Measurements from ENCODE around the gene OCA2. TPM values are rescaled to one million over a fixed set of nuclear protein-coding genes. Genes with fewer than 3 reads are reported as not detected.
A peak's percentile ranks its signal among the peaks of the same experiment; 100 is the strongest.
"Not testable (repeated sequence)": the region's sequence is repeated elsewhere in the genome, so short reads cannot be mapped to it uniquely, and the experiment has no call there.

OCA2 gene
- total RNA-seq, 2 donors from 2014 or later: 0.14 TPM; not detected in 1

DNA sequence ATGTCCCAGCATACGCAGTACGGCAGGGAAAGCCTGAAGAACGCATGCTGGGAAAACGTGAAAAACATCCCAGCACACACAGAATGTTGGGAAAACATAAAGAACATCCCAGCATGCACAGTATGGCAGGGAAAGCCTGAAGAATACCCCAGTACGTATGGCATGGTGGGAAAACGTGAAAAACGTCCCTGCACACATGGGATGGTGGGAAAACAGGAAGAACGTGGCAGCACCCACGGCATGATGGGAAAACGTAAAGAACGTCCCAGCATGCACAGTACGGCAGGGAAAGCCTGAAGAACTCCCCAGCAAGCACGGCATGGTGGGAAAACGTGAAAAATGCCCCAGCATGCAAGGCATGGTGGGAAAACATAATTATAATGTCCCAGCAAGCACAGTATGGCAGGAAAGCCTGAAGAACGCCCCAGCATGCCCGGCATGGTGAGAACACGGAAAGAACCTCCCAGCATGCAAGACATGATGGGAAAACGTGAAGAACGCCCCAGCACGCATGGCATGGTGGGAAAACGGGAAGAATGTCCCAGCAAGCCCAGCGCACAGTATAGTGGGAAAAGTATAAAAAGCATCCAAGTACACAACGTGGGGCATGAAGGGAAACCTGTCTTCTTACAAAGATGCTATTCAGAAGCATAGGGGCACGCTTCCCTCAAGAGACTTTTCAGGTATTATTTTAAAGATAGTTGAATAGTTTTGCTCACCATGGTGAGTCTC is 128.3 kb downstream of the OCA2 start:
- Mint-ChIP-seq H3K4me1 (ENCODE audit: low read depth) (no peaks in the 10 kb centered on the region), H3K27ac (no peak overlapping the region), H3K36me3 (ENCODE audit: insufficient read depth in 2 of 2) (no peaks in the 10 kb centered on the region), H3K9me3 (peaks cover 1 to 6% of the 10 kb centered on the region in 2 donors), H3K27me3 (ENCODE audit: low read depth) (no peaks in the 10 kb centered on the region), H3K4me3 (no peak overlapping the region)
- DNase-seq (no peak), ATAC-seq (replicated peaks in 1 of 2) (no peak)

DNA sequence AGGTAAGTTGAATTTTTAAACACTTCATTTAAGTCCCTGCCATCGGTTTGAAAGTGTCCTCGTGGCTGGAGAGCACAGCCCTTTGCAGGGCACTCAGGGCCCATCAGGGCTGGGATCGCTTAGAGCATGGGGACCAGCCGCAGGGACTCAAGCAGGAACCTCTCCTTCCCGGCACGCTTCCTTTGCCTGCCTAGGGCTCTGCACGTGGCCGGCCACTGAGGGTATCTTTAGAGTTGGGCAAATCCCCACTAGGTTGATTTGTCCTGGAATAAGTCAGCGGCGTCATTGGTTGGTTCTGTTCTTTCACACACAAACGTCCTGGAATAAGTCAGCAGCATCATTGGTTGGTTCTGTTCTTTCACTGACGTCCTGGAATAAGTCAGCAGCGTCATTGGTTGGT is 131.6 kb downstream of the OCA2 start:
- no peaks in the 10 kb centered on the region for H3K36me3 Mint-ChIP-seq (ENCODE audit: insufficient read depth in 2 of 2)
- no peaks in the 10 kb centered on the region for H3K27me3 Mint-ChIP-seq (ENCODE audit: low read depth)
- no peak overlapping the region for H3K27ac Mint-ChIP-seq
- DNase-seq (no peak), ATAC-seq (replicated peaks in 1 of 2) (peak in 1 of 2 donors; percentile 23)
- peaks cover 1 to 3% of the 10 kb centered on the region in 2 donors for H3K9me3 Mint-ChIP-seq
- H3K4me1 Mint-ChIP-seq (ENCODE audit: low read depth): no peaks in the 10 kb centered on the region
- H3K4me3 Mint-ChIP-seq: no peak overlapping the region

DNA sequence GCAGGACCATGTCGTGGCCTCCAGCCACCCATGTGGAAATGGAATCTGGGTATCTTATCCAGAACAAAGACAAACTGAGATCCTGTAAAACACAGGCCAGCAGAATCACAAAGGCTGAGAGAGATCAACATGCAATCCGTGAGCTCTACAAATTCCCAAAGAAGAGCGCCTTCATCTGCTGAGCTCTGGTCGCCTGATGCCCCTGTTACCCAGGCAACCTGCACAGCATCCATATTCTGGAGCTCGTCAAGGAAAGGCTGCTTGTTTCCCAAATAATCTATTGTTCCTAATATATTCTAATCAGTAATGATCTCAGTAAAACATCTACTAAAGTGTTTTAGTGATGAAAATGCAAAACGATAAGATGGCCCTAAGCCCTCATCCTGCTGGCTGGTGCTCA is 133.6 kb downstream of the OCA2 start:
- DNase-seq (no peak), ATAC-seq (replicated peaks in 1 of 2) (no peak)
- no peaks in the 10 kb centered on the region for H3K36me3 Mint-ChIP-seq (ENCODE audit: insufficient read depth in 2 of 2)
- no peak overlapping the region for H3K4me3 Mint-ChIP-seq
- peaks cover 0 to 3% of the 10 kb centered on the region in 2 donors for H3K9me3 Mint-ChIP-seq
- H3K27me3 Mint-ChIP-seq (ENCODE audit: low read depth): no peaks in the 10 kb centered on the region
- no peak overlapping the region for H3K27ac Mint-ChIP-seq
- H3K4me1 Mint-ChIP-seq (ENCODE audit: low read depth): no peaks in the 10 kb centered on the region

DNA sequence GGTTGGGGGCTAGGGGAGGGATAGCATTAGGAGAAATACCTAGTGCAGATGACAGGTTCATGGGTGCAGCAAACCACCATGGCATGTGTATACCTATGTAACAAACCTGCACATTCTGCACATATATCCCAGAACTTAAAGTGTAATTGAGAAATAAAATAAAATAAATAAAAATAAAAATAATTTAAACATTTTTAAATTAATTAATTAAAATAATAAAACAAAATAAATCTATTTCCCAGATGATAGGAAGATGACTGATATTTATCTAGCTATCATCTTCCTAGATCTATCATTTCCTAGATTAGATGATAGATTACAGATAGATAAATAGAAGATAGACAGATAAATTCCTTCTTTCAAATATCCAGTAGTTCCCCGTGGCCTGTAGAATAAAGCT is 137.3 kb downstream of the OCA2 start:
- Mint-ChIP-seq H3K9me3 (no peaks in the 10 kb centered on the region), H3K27ac (no peak overlapping the region), H3K4me3 (no peak overlapping the region), H3K36me3 (ENCODE audit: insufficient read depth in 2 of 2) (no peaks in the 10 kb centered on the region), H3K27me3 (ENCODE audit: low read depth) (no peaks in the 10 kb centered on the region), H3K4me1 (ENCODE audit: low read depth) (no peaks in the 10 kb centered on the region)
- DNase-seq (no peak), ATAC-seq (replicated peaks in 1 of 2) (no peak)

DNA sequence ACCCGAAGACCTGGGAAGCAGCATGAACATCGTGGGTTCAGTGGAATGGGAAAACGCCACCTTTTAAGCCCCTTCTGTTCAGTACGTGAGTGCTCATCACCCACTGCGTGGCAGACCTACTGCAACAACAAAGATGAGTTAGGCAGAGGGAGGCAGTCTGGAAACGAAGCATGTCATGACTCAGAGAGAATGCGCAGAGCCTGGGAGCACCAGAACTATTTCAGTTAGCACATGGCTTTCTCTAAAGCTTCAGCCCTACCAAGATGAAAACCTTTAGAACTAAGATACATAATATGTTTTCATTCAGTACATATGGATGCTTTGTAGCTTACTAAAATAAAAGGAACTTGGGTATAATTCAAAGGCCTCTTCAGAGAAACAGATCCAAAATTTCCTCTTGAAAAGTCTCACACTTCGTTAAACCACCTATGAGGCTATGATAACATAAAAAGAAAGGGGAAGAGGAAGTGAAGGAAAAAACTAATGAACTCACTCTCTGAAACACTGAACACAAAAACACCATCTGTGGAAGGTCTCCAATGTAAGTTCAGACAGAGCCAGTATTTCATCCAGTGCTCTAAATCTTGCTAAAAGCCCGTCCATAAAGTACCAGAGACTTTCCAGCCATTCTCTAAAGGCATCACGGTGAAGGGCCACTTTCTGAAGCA is 140.1 kb downstream of the OCA2 start:
- ATAC-seq (replicated peaks in 1 of 2) (no peak), DNase-seq (no peak)
- no peak overlapping the region for H3K4me3 Mint-ChIP-seq
- no peaks in the 10 kb centered on the region for H3K36me3 Mint-ChIP-seq (ENCODE audit: insufficient read depth in 2 of 2)
- H3K27ac Mint-ChIP-seq: no peak overlapping the region
- H3K9me3 Mint-ChIP-seq: no peaks in the 10 kb centered on the region
- H3K4me1 Mint-ChIP-seq (ENCODE audit: low read depth): no peaks in the 10 kb centered on the region
- H3K27me3 Mint-ChIP-seq (ENCODE audit: low read depth): no peaks in the 10 kb centered on the region

DNA sequence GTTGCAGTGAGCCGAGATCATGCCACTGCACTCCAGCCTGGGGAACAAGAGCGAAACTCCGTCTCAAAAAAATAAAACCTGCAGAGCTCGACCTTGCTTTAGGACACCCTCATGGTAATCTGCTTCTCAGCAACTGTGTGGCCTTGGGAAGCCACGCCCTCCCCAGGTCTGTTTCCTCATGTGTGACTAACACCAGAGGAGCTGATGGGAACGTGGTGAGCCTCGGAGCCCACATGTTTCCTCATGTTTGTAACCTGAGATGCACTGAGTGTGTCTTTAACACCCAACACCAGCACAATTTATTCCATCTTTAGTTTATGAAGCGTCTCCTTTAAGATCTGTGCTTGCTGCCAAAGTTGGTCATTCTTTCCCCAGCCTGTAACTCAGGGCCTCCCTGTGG is 142.8 kb downstream of the OCA2 start:
- Mint-ChIP-seq H3K27ac (no peak overlapping the region), H3K4me1 (ENCODE audit: low read depth) (no peaks in the 10 kb centered on the region), H3K9me3 (no peaks in the 10 kb centered on the region), H3K27me3 (ENCODE audit: low read depth) (no peaks in the 10 kb centered on the region), H3K4me3 (no peak overlapping the region), H3K36me3 (ENCODE audit: insufficient read depth in 2 of 2) (no peaks in the 10 kb centered on the region)
- DNase-seq (no peak), ATAC-seq (replicated peaks in 1 of 2) (no peak)

DNA sequence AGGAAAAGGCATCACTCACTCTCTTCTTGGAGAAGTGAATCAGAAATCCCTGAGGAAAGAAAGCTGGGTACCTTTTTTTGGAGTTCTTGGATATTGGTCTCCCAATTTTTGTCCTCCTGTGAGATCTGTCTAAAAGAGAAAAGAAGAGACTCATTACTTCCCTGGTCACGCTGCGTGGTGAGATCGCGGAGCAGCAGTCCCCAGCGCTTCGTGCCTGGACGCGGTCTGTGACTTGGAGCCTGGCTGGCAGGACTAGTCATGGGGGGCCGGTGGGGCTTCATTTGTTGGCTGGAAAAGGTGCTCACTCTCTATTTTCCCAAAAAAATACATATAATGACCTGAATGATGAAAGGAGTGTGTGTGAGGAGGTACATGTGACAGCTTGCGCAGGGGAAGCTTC is 144.0 kb downstream of the OCA2 start:
- Mint-ChIP-seq H3K4me3 (no peak overlapping the region), H3K27me3 (ENCODE audit: low read depth) (no peaks in the 10 kb centered on the region)

DNA sequence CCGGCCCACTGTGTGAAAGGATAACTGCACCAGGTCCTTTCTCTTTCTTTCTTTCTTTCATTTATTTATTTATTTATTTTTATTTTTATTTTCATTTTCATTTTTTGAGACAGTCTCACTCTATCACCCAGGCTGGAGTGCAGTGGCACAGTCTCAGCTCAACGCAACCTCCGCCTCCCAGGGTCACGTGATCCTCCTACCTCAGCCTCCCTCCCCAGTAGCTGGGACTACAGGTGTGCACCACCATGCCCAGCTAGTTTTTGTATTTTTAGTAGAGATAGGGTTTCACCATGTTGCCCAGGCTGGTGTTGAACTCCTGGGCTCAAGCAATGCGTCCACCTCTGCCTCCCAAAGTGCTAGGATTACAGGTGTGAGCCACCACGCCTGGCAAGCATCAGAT is 146.5 kb downstream of the OCA2 start:
- DNase-seq; H3K27me3 Mint-ChIP-seq (ENCODE audit: low read depth); H3K4me1 Mint-ChIP-seq (ENCODE audit: low read depth); ATAC-seq (replicated peaks in 1 of 2); H3K9me3 Mint-ChIP-seq; H3K4me3 Mint-ChIP-seq; H3K27ac Mint-ChIP-seq; H3K36me3 Mint-ChIP-seq (ENCODE audit: insufficient read depth in 2 of 2): not testable (repeated sequence)

More for the DNA sequence above, 144.0 kb downstream of the OCA2 start:
- ATAC-seq (replicated peaks in 1 of 2) (no peak), DNase-seq (no peak)
- Mint-ChIP-seq H3K4me1 (ENCODE audit: low read depth) (no peaks in the 10 kb centered on the region), H3K36me3 (ENCODE audit: insufficient read depth in 2 of 2) (no peaks in the 10 kb centered on the region), H3K9me3 (no peaks in the 10 kb centered on the region), H3K27ac (no peak overlapping the region)

DNA sequence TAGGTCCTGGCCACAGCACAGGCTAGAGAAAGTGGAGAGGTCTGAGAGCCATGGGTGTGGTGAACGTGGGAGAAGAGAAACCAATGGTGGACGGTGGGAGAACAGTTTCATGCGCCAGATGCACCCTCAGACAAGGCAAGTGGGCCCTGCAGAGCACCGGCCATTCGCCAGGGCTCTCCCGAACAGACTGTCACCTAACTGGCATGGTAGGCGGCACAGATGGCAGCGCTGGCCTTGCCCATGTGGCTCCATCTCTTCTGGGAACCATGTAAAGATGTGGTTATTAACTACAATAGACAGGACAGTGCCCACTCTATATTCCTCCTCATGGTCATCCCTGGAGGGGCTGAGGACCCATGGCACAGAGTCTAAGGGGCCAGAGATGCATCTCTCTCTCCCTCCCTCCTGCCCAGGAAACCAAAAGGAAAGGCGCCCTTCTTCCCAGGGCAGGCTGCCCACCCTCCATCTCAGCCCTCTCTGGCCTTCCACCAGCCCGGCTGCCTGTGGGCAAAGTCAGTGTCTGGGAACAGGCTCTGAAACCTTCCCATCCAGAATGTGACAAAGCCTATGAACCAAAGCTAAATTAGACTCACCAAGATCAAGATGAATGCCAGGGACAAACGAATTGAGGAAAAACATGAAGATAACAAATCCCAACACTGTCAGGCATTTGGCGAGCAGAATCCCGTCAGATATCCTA is 147.8 kb downstream of the OCA2 start:
- H3K27ac Mint-ChIP-seq: no peak overlapping the region
- H3K4me3 Mint-ChIP-seq: no peak overlapping the region
- DNase-seq (no peak), ATAC-seq (replicated peaks in 1 of 2) (no peak)
- H3K27me3 Mint-ChIP-seq (ENCODE audit: low read depth): no peaks in the 10 kb centered on the region
- no peaks in the 10 kb centered on the region for H3K4me1 Mint-ChIP-seq (ENCODE audit: low read depth)
- H3K9me3 Mint-ChIP-seq: no peaks in the 10 kb centered on the region
- H3K36me3 Mint-ChIP-seq (ENCODE audit: insufficient read depth in 2 of 2): no peaks in the 10 kb centered on the region

DNA sequence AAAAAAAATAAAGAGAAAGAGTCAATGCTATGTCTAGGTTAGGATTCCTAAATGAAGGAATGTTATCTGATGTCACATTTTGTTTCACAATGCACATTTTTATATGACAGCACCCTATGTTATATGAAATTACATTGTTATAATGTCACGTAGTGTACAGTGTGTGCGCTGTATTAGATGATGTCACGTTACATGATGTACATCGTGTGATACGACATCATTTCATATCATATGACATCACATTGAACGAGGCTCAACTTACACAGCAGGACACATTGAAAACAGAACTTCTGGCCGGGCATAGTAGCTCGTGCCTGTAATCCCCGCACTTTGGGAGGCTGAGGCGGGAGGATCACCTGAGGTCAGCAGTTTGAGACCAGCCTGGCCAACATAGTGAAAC is 150.0 kb downstream of the OCA2 start:
- no peaks in the 10 kb centered on the region for H3K36me3 Mint-ChIP-seq (ENCODE audit: insufficient read depth in 2 of 2)
- no peak for DNase-seq
- no peaks in the 10 kb centered on the region for H3K27me3 Mint-ChIP-seq (ENCODE audit: low read depth)
- H3K4me3 Mint-ChIP-seq: no peak overlapping the region
- no peak overlapping the region for H3K27ac Mint-ChIP-seq
- no peaks in the 10 kb centered on the region for H3K9me3 Mint-ChIP-seq
- no peaks in the 10 kb centered on the region for H3K4me1 Mint-ChIP-seq (ENCODE audit: low read depth)
- no peak for ATAC-seq (replicated peaks in 1 of 2)

DNA sequence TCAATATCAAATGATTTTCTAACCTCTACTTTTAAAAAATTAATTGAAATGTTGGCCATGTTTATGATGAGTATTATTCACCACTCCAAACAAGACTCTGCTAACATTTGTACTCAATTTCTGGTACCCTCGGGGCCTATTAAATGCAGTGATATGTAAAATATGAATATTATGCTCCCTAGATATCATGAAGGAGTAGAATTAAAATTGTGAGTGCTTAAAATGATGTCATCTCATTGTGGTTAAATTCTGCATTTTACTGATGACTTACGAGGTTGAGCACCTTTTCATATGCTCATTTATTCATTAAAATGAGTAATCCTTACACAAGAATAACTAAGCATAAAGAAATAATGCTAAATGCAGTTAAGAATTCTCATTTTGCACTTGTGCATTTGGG is 159.9 kb downstream of the OCA2 start:
- Mint-ChIP-seq H3K27me3 (ENCODE audit: low read depth) (no peaks in the 10 kb centered on the region), H3K4me1 (ENCODE audit: low read depth) (no peaks in the 10 kb centered on the region), H3K9me3 (no peaks in the 10 kb centered on the region), H3K27ac (no peak overlapping the region), H3K36me3 (ENCODE audit: insufficient read depth in 2 of 2) (no peaks in the 10 kb centered on the region), H3K4me3 (no peak overlapping the region)
- DNase-seq: no peak
- ATAC-seq (replicated peaks in 1 of 2): no peak

DNA sequence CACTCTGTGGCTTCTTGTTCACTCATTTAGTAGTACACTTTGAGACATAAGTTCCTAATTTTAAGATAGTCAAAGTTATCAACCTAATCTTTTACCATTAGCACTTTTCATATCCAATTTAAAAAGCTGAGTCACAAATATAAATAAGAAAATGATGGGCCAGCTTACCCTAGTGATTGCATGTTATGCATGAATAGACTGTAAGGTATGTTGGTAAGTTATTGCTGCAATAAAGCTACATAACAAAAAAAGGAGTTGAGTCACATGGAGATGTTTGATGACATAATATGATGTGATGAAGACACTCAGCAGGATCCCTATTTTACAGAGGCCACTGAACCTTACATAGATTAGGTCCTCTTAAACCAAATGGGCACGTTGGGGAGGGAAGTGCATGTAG is 161.3 kb downstream of the OCA2 start:
- Mint-ChIP-seq H3K36me3 (ENCODE audit: insufficient read depth in 2 of 2) (peaks cover 0 to 4% of the 10 kb centered on the region in 2 donors), H3K4me1 (ENCODE audit: low read depth) (no peaks in the 10 kb centered on the region), H3K27ac (no peak overlapping the region), H3K27me3 (ENCODE audit: low read depth) (no peaks in the 10 kb centered on the region), H3K4me3 (no peak overlapping the region), H3K9me3 (peaks cover 4 to 7% of the 10 kb centered on the region in 2 donors)
- no peak for ATAC-seq (replicated peaks in 1 of 2)
- DNase-seq: no peak

DNA sequence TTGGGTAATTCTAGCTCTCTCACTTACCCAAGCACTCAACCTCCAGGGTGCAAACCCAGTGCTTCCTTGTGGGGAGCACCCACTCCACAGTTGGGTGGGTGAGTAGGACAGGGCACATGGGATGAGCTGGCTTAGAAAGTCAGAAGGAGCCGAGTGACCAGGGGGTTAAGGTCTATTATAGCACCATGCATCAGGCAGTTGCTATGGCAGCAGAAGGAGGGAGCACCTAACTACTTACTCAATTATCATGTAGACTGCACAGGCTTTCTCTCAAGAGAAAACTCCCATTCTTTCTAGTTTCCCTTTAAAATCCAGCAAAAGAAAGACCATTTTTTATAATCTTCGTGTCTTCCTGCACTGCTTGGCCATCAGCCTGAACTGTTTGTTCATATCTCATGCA is 163.0 kb downstream of the OCA2 start:
- DNase-seq (no peak), ATAC-seq (replicated peaks in 1 of 2) (no peak)
- no peaks in the 10 kb centered on the region for H3K27me3 Mint-ChIP-seq (ENCODE audit: low read depth)
- no peak overlapping the region for H3K27ac Mint-ChIP-seq
- no peak overlapping the region for H3K4me3 Mint-ChIP-seq
- peaks cover 9 to 16% of the 10 kb centered on the region in 2 donors for H3K9me3 Mint-ChIP-seq
- peaks cover 3 to 8% of the 10 kb centered on the region in 2 donors for H3K36me3 Mint-ChIP-seq (ENCODE audit: insufficient read depth in 2 of 2)
- H3K4me1 Mint-ChIP-seq (ENCODE audit: low read depth): no peaks in the 10 kb centered on the region
